WTC11 (cell line): ENCODE data around the gene THSD8. TPM values are rescaled to one million over a fixed set of nuclear protein-coding genes. Genes with fewer than 3 reads are reported as not detected.

Experiments
- ATAC-seq: fragments of 200-7000 bp; cut with Tn5 transposase; 2 replicates; pipeline ENCODE4 v1.10.0; 2021; ENCODE audit warnings: mild to moderate bottlenecking, moderate library complexity
- CTCF ChIA-PET: fragments of 300-600 bp; sonication (Branson Sonifier 250); formaldehyde crosslinking; loops from one replicate; lab custom pipeline; 2021; ENCODE audit warnings: antibody characterized with exemption; lab: Charles Lee
- POLR2A ChIA-PET: fragments of 350-600 bp; sonication (Branson Sonifier 250); formaldehyde crosslinking; loops from one replicate; lab custom pipeline; 2021; ENCODE audit warnings: antibody characterized with exemption; lab: Charles Lee
- DNase-seq: peaks from one replicate; pipeline ENCODE4 v3.0.0; 2021; ENCODE audit warnings: low spot score
- H3K27ac Mint-ChIP-seq: 2 replicates; pipeline ENCODE4 v1.8.0; 2021; ENCODE audit warnings: mixed read lengths
- H3K27me3 Mint-ChIP-seq: 2 replicates; pipeline ENCODE4 v1.8.0; 2021; ENCODE audit warnings: low read depth, mild to moderate bottlenecking, moderate library complexity, mixed read lengths
- H3K36me3 Mint-ChIP-seq: 2 replicates; pipeline ENCODE4 v1.8.0; 2021; ENCODE audit warnings: mixed read lengths
- H3K4me1 Mint-ChIP-seq: 2 replicates; pipeline ENCODE4 v1.8.0; 2022; ENCODE audit warnings: mixed read lengths
- H3K4me3 Mint-ChIP-seq: 2 replicates; pipeline ENCODE4 v1.8.0; 2021; ENCODE audit warnings: mild to moderate bottlenecking, moderate library complexity, mixed read lengths
- H3K9me3 Mint-ChIP-seq: 2 replicates; pipeline ENCODE4 v1.8.0; 2021; ENCODE audit warnings: mixed read lengths
- EMX1 ChIP-seq: fragments of 250-450 bp; sonication (Bioruptor Pico); IDR thresholded peaks from 2 replicates; pipeline ENCODE4 v1.8.0; 2021; ENCODE audit warnings: mild to moderate bottlenecking
- ESRRA ChIP-seq: sonication (generic); formaldehyde crosslinking; IDR thresholded peaks from 2 replicates; pipeline ENCODE4 v1.8.1; 2022; ENCODE audit warnings: mild to moderate bottlenecking, missing genetic modification reagents, borderline replicate concordance
- FOXP1 ChIP-seq: sonication (generic); formaldehyde crosslinking; IDR thresholded peaks from 2 replicates; pipeline ENCODE4 v1.8.0; 2022; ENCODE audit warnings: missing genetic modification reagents, mild to moderate bottlenecking, moderate library complexity, borderline replicate concordance
- GTF2I ChIP-seq: fragments of 250-450 bp; sonication (Bioruptor Pico); conservative IDR thresholded peaks from 2 replicates; pipeline ENCODE4 v1.4.0; 2021; ENCODE audit warnings: mild to moderate bottlenecking
- MAX ChIP-seq: sonication (generic); formaldehyde crosslinking; IDR thresholded peaks from 2 replicates; pipeline ENCODE4 v1.8.0; 2022; ENCODE audit warnings: mild to moderate bottlenecking, missing genetic modification reagents
- MXD4 ChIP-seq: fragments of 250-450 bp; sonication (Bioruptor Pico); IDR thresholded peaks from 2 replicates; pipeline ENCODE4 v1.8.0; 2021; ENCODE audit warnings: mild to moderate bottlenecking, moderate library complexity, borderline replicate concordance
- MYBL2 ChIP-seq: sonication (generic); formaldehyde crosslinking; IDR thresholded peaks from 2 replicates; pipeline ENCODE4 v1.8.1; 2023; ENCODE audit warnings: mild to moderate bottlenecking, moderate library complexity, missing genetic modification reagents
- NFATC4 ChIP-seq: fragments of 250-450 bp; sonication (Bioruptor Pico); IDR thresholded peaks from 2 replicates; pipeline ENCODE4 v1.9.0; 2021; ENCODE audit warnings: mild to moderate bottlenecking
- OVOL2 ChIP-seq: fragments of 250-450 bp; sonication (Bioruptor Pico); IDR thresholded peaks from 2 replicates; pipeline ENCODE4 v1.9.0; 2021; ENCODE audit warnings: mild to moderate bottlenecking, borderline replicate concordance
- SOX15 ChIP-seq: fragments of 250-450 bp; sonication (Bioruptor Pico); IDR thresholded peaks from 2 replicates; pipeline ENCODE4 v1.9.0; 2021; ENCODE audit warnings: mild to moderate bottlenecking
- TCF7 ChIP-seq: sonication (generic); formaldehyde crosslinking; IDR thresholded peaks from 2 replicates; pipeline ENCODE4 v1.8.0; 2022; ENCODE audit warnings: mild to moderate bottlenecking, low read depth, missing genetic modification reagents, moderate library complexity
- TP53 ChIP-seq: sonication (generic); formaldehyde crosslinking; IDR thresholded peaks from 2 replicates; pipeline ENCODE4 v1.8.1; 2023; ENCODE audit warnings: mild to moderate bottlenecking, missing genetic modification reagents
- USF2 ChIP-seq: sonication (generic); formaldehyde crosslinking; IDR thresholded peaks from 2 replicates; pipeline ENCODE4 v1.8.1; 2023; ENCODE audit warnings: mild to moderate bottlenecking, missing genetic modification reagents, moderate library complexity
- ZBTB21 ChIP-seq: sonication (generic); formaldehyde crosslinking; IDR thresholded peaks from 2 replicates; pipeline ENCODE4 v1.8.1; 2023; ENCODE audit warnings: mild to moderate bottlenecking, missing genetic modification reagents, borderline replicate concordance
- ZNF232 ChIP-seq: sonication (generic); formaldehyde crosslinking; IDR thresholded peaks from 2 replicates; pipeline ENCODE4 v1.8.0; 2022; ENCODE audit warnings: mild to moderate bottlenecking, missing genetic modification reagents
- ZNF317 ChIP-seq: sonication (generic); formaldehyde crosslinking; IDR thresholded peaks from 2 replicates; pipeline ENCODE4 v1.8.1; 2023; ENCODE audit warnings: low read depth, mild to moderate bottlenecking, moderate library complexity, missing genetic modification reagents, borderline replicate concordance
- ZNF416 ChIP-seq: fragments of 250-450 bp; sonication (Bioruptor Pico); IDR thresholded peaks from 2 replicates; pipeline ENCODE4 v1.9.0; 2021; ENCODE audit warnings: mild to moderate bottlenecking, inconsistent platforms
- ZNF423 ChIP-seq: fragments of 250-450 bp; sonication (Bioruptor Pico); IDR thresholded peaks from 2 replicates; pipeline ENCODE4 v2.1.2; 2022; ENCODE audit warnings: mild to moderate bottlenecking, moderate library complexity
- ZNF671 ChIP-seq: fragments of 250-450 bp; sonication (Bioruptor Pico); IDR thresholded peaks from 2 replicates; pipeline ENCODE4 v1.8.0; 2021; ENCODE audit warnings: mild to moderate bottlenecking
- total RNA-seq: library from RNA; stranded (reverse); gene quantifications from 3 replicates; pipeline ENCODE4 v1.2.3, GENCODE V29; 2021
- TF ChIP-seq, protein P1 (sequence below): sonication (generic); formaldehyde crosslinking; IDR thresholded peaks from 2 replicates; pipeline ENCODE4 v1.8.1; 2022; ENCODE audit warnings: missing genetic modification reagents, borderline replicate concordance
- TF ChIP-seq, protein P2 (sequence below): fragments of 250-450 bp; sonication (Bioruptor Pico); IDR thresholded peaks from 2 replicates; pipeline ENCODE4 v1.9.0; 2021; ENCODE audit warnings: mild to moderate bottlenecking, borderline replicate concordance
- TF ChIP-seq, protein P3 (sequence below): sonication (generic); formaldehyde crosslinking; conservative IDR thresholded peaks from 2 replicates; pipeline ENCODE4 v1.8.1; 2022; ENCODE audit warnings: mild to moderate bottlenecking, missing genetic modification reagents
- TF ChIP-seq, protein P4 (sequence below): sonication (generic); formaldehyde crosslinking; IDR thresholded peaks from 2 replicates; pipeline ENCODE4 v1.8.1; 2022; ENCODE audit warnings: low read depth, missing genetic modification reagents, borderline replicate concordance
- TF ChIP-seq, protein P5 (sequence below): fragments of 250-450 bp; sonication (Bioruptor Pico); IDR thresholded peaks from 2 replicates; pipeline ENCODE4 v1.9.0; 2021; ENCODE audit warnings: mild to moderate bottlenecking

Gene THSD8
- total RNA-seq, 1 experiment from 2014 or later, result 30.1 TPM

DNA sequence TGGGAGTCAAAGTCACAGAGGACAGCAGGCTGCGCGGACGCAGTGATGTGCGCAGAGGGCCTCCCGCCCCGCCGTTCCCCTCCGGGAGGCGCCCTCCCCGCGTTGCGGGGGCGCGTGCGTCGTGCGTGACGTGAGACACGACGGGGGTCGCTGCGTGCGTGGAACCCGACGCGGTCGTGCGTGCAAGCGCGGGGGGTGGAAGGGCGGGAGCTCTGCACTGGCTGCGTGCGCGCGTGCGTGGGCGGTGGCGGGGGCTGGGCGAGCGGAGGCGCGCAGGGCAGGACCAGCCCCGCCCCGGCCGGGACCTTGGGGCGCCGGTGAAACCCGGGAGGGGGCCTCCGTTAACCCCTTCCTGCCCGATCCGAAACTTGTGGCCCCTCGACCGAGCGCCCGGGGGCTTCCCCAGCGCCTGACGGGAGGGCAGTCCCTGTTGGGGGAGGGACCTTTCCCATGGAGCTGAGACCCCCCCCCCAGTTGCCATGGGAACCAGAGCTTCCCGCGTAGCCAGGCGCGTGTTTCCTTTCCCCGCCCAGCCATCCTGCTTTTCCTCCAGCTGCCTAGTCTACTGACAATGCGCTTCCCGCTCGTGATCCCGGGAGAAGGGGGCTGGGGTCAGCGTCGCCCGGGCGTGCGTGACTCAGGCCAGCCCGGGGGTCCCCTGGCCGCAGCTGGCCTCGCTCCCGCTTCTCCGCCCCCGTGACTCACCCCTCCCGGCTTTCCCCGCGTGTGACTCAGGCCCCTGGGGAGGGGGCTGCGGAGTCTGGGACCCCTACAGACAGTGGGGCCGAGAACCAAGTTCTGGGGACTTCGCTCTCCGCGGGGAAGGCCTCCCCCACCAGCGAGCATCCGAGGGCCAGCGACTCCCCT lies 19.2 kb upstream of the THSD8 start:
- CTCF ChIA-PET, result interaction anchor here (0.7 to 1.8 kb wide), 9 partner anchors 10 to 103 kb away, joined by 3 to 10 read pairs (median 6); no protein-coding TSS in a partner anchor
- POLR2A ChIA-PET, result interaction anchor here (1.1 to 1.7 kb wide), 2 partner anchors 9 to 11 kb away, joined by 4 to 6 read pairs; partner anchors contain the start of gene JUNB
- DNase-seq, result peak; percentile 63
- H3K36me3 Mint-ChIP-seq, result no peaks in the 10 kb centered on the region
- H3K27ac Mint-ChIP-seq, result no peak overlapping the region
- peaks cover 19% of the 10 kb centered on the region for H3K4me1 Mint-ChIP-seq
- no peak for ATAC-seq
- no peaks in the 10 kb centered on the region; the same call in 1 of the 2 replicates for H3K27me3 Mint-ChIP-seq
- no peaks in the 10 kb centered on the region for H3K9me3 Mint-ChIP-seq
- peak overlapping the region; percentile 77 for H3K4me3 Mint-ChIP-seq
- no peak for TF ChIP-seq MYBL2
- no peak for TF ChIP-seq TCF7 (CRISPR knock-in tag)
- no peak for TF ChIP-seq FOXP1
- TF ChIP-seq, protein P1, sequence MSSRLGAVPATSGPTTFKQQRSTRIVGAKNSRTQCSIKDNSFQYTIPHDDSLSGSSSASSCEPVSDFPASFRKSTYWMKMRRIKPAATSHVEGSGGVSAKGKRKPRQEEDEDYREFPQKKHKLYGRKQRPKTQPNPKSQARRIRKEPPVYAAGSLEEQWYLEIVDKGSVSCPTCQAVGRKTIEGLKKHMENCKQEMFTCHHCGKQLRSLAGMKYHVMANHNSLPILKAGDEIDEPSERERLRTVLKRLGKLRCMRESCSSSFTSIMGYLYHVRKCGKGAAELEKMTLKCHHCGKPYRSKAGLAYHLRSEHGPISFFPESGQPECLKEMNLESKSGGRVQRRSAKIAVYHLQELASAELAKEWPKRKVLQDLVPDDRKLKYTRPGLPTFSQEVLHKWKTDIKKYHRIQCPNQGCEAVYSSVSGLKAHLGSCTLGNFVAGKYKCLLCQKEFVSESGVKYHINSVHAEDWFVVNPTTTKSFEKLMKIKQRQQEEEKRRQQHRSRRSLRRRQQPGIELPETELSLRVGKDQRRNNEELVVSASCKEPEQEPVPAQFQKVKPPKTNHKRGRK (CRISPR knock-in tag), result no peak
- TF ChIP-seq ZNF416 (CRISPR knock-in tag), result no peak; the same call in 1 of the 2 replicates
- no peak for TF ChIP-seq ZNF317 (CRISPR knock-in tag)
- TF ChIP-seq, protein P2, sequence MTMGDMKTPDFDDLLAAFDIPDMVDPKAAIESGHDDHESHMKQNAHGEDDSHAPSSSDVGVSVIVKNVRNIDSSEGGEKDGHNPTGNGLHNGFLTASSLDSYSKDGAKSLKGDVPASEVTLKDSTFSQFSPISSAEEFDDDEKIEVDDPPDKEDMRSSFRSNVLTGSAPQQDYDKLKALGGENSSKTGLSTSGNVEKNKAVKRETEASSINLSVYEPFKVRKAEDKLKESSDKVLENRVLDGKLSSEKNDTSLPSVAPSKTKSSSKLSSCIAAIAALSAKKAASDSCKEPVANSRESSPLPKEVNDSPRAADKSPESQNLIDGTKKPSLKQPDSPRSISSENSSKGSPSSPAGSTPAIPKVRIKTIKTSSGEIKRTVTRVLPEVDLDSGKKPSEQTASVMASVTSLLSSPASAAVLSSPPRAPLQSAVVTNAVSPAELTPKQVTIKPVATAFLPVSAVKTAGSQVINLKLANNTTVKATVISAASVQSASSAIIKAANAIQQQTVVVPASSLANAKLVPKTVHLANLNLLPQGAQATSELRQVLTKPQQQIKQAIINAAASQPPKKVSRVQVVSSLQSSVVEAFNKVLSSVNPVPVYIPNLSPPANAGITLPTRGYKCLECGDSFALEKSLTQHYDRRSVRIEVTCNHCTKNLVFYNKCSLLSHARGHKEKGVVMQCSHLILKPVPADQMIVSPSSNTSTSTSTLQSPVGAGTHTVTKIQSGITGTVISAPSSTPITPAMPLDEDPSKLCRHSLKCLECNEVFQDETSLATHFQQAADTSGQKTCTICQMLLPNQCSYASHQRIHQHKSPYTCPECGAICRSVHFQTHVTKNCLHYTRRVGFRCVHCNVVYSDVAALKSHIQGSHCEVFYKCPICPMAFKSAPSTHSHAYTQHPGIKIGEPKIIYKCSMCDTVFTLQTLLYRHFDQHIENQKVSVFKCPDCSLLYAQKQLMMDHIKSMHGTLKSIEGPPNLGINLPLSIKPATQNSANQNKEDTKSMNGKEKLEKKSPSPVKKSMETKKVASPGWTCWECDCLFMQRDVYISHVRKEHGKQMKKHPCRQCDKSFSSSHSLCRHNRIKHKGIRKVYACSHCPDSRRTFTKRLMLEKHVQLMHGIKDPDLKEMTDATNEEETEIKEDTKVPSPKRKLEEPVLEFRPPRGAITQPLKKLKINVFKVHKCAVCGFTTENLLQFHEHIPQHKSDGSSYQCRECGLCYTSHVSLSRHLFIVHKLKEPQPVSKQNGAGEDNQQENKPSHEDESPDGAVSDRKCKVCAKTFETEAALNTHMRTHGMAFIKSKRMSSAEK (CRISPR knock-in tag), result no peak
- TF ChIP-seq, protein P3, sequence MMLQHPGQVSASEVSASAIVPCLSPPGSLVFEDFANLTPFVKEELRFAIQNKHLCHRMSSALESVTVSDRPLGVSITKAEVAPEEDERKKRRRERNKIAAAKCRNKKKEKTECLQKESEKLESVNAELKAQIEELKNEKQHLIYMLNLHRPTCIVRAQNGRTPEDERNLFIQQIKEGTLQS (CRISPR knock-in tag), result no peak
- TF ChIP-seq TP53 (CRISPR knock-in tag), result no peak
- no peak for TF ChIP-seq MXD4
- TF ChIP-seq ZNF423 (CRISPR knock-in tag), result peak; percentile 83
- TF ChIP-seq ZBTB21 (CRISPR knock-in tag), result no peak
- TF ChIP-seq, protein P4, sequence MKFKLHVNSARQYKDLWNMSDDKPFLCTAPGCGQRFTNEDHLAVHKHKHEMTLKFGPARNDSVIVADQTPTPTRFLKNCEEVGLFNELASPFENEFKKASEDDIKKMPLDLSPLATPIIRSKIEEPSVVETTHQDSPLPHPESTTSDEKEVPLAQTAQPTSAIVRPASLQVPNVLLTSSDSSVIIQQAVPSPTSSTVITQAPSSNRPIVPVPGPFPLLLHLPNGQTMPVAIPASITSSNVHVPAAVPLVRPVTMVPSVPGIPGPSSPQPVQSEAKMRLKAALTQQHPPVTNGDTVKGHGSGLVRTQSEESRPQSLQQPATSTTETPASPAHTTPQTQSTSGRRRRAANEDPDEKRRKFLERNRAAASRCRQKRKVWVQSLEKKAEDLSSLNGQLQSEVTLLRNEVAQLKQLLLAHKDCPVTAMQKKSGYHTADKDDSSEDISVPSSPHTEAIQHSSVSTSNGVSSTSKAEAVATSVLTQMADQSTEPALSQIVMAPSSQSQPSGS (CRISPR knock-in tag), result no peak
- 0 out of 2 replicates have a peak, but pooled peaks have one; percentile 51 for TF ChIP-seq EMX1 (CRISPR knock-in tag)
- 0 out of 2 replicates have a peak, but pooled peaks have one; percentile 16 for TF ChIP-seq MAX (CRISPR knock-in tag)
- TF ChIP-seq, protein P5, sequence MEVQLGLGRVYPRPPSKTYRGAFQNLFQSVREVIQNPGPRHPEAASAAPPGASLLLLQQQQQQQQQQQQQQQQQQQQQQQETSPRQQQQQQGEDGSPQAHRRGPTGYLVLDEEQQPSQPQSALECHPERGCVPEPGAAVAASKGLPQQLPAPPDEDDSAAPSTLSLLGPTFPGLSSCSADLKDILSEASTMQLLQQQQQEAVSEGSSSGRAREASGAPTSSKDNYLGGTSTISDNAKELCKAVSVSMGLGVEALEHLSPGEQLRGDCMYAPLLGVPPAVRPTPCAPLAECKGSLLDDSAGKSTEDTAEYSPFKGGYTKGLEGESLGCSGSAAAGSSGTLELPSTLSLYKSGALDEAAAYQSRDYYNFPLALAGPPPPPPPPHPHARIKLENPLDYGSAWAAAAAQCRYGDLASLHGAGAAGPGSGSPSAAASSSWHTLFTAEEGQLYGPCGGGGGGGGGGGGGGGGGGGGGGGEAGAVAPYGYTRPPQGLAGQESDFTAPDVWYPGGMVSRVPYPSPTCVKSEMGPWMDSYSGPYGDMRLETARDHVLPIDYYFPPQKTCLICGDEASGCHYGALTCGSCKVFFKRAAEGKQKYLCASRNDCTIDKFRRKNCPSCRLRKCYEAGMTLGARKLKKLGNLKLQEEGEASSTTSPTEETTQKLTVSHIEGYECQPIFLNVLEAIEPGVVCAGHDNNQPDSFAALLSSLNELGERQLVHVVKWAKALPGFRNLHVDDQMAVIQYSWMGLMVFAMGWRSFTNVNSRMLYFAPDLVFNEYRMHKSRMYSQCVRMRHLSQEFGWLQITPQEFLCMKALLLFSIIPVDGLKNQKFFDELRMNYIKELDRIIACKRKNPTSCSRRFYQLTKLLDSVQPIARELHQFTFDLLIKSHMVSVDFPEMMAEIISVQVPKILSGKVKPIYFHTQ, result no peak
- no peak for TF ChIP-seq GTF2I (CRISPR knock-in tag)
- TF ChIP-seq SOX15 (CRISPR knock-in tag), result no peak
- TF ChIP-seq NFATC4 (CRISPR knock-in tag), result no peak
- no peak for TF ChIP-seq ZNF671 (CRISPR knock-in tag)
- no peak for TF ChIP-seq OVOL2 (CRISPR knock-in tag)
- no peak for TF ChIP-seq ZNF232 (CRISPR knock-in tag)
- TF ChIP-seq ESRRA, result no peak
- peak; percentile 24; the same call in 1 of the 2 replicates for TF ChIP-seq USF2 (CRISPR knock-in tag)
